PC-3 (cell line): ENCODE results near the gene CRIP3. TPM values are rescaled to one million over a fixed set of nuclear protein-coding genes. Genes with fewer than 3 reads are reported as not detected.

ENCODE experiments used
- ATAC-seq: fragments of 200-7000 bp; cut with Tn5 transposase; 2 replicates; pipeline ENCODE4 v1.9.1; 2020; ENCODE audit warnings: mild to moderate bottlenecking, moderate library complexity
- BruUV-seq: library from RNA; stranded (reverse); fragments of 400-500 nt; replicated peaks from 2 replicates; lab custom pipeline; 2021; lab: Mats Ljungman, UMichigan
- CTCF ChIA-PET: fragments of 300-600 bp; sonication (Branson Sonifier 250); formaldehyde crosslinking; loops from one replicate; lab custom pipeline; 2022; ENCODE audit warnings: antibody characterized with exemption; lab: Charles Lee
- POLR2A ChIA-PET: fragments of 300-600 bp; sonication (Branson Sonifier 250); formaldehyde crosslinking; loops from one replicate; lab custom pipeline; 2022; ENCODE audit warnings: antibody characterized with exemption; ENCODE audit not compliant: unreplicated experiment; lab: Charles Lee
- DNase-seq: peaks from one replicate; pipeline ENCODE4 v3.0.0-alpha.2; 2015
- H2AFZ ChIP-seq: fragments of 300-600 bp; sonication (generic); 2 replicates; pipeline ENCODE4 v1.6.0; 2016; ENCODE audit warnings: antibody characterized with exemption, low read length
- H3F3A ChIP-seq: fragments of 300-600 bp; sonication (generic); one replicate; pipeline ENCODE4 v1.6.0; 2017; ENCODE audit warnings: antibody characterized with exemption, low read length, control low read depth, mild to moderate bottlenecking; ENCODE audit not compliant: unreplicated experiment
- H3K27ac ChIP-seq: fragments of 300-600 bp; sonication (generic); 2 replicates; pipeline ENCODE4 v1.5.1; 2016; ENCODE audit warnings: mild to moderate bottlenecking, low read length
- H3K27me3 ChIP-seq: fragments of 300-600 bp; sonication (generic); 2 replicates; pipeline ENCODE4 v1.6.1; 2016; ENCODE audit warnings: low read length, mixed read lengths
- H3K36me3 ChIP-seq: fragments of 300-600 bp; sonication (generic); 2 replicates; pipeline ENCODE4 v1.6.1; 2016; ENCODE audit warnings: low read depth, mixed run types, low read length, mixed read lengths
- H3K4me1 ChIP-seq: fragments of 300-600 bp; sonication (generic); 2 replicates; pipeline ENCODE4 v1.5.1; 2016; ENCODE audit warnings: low read length; ENCODE audit not compliant: insufficient read depth
- H3K4me2 ChIP-seq: fragments of 300-600 bp; sonication (generic); 2 replicates; pipeline ENCODE4 v1.6.0; 2016; ENCODE audit warnings: low read length
- H3K4me3 ChIP-seq: fragments of 300-600 bp; sonication (generic); 2 replicates; pipeline ENCODE4 v1.5.1; 2016; ENCODE audit warnings: mild to moderate bottlenecking, low read length, mixed read lengths
- H3K79me2 ChIP-seq: fragments of 300-600 bp; sonication (generic); 2 replicates; pipeline ENCODE4 v1.6.1; 2017; ENCODE audit warnings: low read length, mixed read lengths
- H3K9ac ChIP-seq: fragments of 300-600 bp; sonication (generic); 2 replicates; pipeline ENCODE4 v1.6.0; 2016; ENCODE audit warnings: mild to moderate bottlenecking, low read length
- H3K9me2 ChIP-seq: fragments of 300-600 bp; sonication (generic); replicated peaks from 2 replicates; pipeline ENCODE4 v1.6.1; 2016; ENCODE audit warnings: mixed run types, low read length, mixed read lengths
- H3K9me3 ChIP-seq: fragments of 300-600 bp; sonication (generic); 2 replicates; pipeline ENCODE4 v1.6.1; 2016; ENCODE audit warnings: low read length, mixed read lengths
- H4K20me1 ChIP-seq: fragments of 300-600 bp; sonication (generic); 2 replicates; pipeline ENCODE4 v1.6.1; 2016; ENCODE audit warnings: low read length, mixed read lengths
- EZH2 ChIP-seq: fragments of 300-600 bp; sonication (generic); IDR thresholded peaks from one replicate; pipeline ENCODE4 v1.6.1; 2017; ENCODE audit warnings: antibody characterized with exemption, mild to moderate bottlenecking, low read length; ENCODE audit not compliant: unreplicated experiment
- EZH2phosphoT487 ChIP-seq: fragments of 300-600 bp; sonication (generic); IDR thresholded peaks from 2 replicates; pipeline ENCODE4 v1.6.1; 2018; ENCODE audit warnings: mild to moderate bottlenecking, antibody characterized with exemption, low read length, borderline replicate concordance
- intact Hi-C: fragments of 100-400 bp; cut with micrococcal nuclease; formaldehyde crosslinking; loops from 2 replicates; pipeline ENCODE4 v1.9.0; 2023
- total RNA-seq: library from RNA; depleted of rRNA; stranded (reverse); fragments of >200 nt; gene quantifications from 2 replicates; pipeline ENCODE4 v1.2.3, GENCODE V29; 2014
- TF ChIP-seq, protein P1 (sequence below): fragments of 300-600 bp; sonication (generic); conservative IDR thresholded peaks from 2 replicates; pipeline ENCODE4 v1.5.1; 2017; ENCODE audit warnings: antibody characterized with exemption, low read depth, mild to moderate bottlenecking, low read length

CRIP3 gene
- total RNA-seq, 1 experiment from 2014 or later = 0.29 TPM

DNA sequence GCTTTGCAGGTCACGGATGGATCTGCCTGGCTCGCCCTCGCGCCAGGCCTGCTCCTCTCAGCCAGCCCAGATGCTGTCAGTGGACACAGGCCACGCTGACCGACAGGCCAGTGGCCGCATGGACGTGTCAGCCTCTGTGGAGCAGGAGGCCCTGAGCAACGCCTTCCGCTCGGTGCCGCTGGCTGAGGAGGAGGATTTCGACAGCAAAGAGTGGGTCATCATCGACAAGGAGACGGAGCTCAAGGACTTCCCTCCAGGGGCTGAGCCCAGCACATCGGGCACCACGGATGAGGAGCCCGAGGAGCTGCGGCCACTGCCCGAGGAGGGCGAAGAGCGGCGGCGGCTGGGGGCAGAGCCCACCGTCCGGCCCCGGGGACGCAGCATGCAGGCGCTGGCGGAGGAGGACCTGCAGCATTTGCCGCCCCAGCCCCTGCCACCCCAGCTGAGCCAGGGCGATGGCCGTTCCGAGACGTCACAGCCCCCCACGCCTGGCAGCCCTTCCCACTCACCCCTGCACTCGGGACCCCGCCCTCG is 45.8 kb downstream of the CRIP3 start:
- Histone ChIP-seq H2AFZ (no peak overlapping the region), H3K27ac (no peak overlapping the region), H3F3A (no peaks in the 10 kb centered on the region), H4K20me1 (no peaks in the 10 kb centered on the region), H3K27me3 (no peaks in the 10 kb centered on the region), H3K36me3 (no peaks in the 10 kb centered on the region; the same call in 1 of the 2 replicates), H3K79me2 (no peaks in the 10 kb centered on the region), H3K4me2 (no peak overlapping the region), H3K4me1 (no peaks in the 10 kb centered on the region), H3K9me3 (no peaks in the 10 kb centered on the region), H3K4me3 (no peak overlapping the region), H3K9ac (no peak overlapping the region), H3K9me2 (no peaks in the 10 kb centered on the region)
- ChIA-PET POLR2A (no interaction called here), CTCF (interaction anchor here (1.0 kb wide), 1 partner anchor 135 kb away, joined by 3 read pairs; no protein-coding TSS in a partner anchor)
- DNase-seq (no peak), ATAC-seq (no peak)
- no TSS peak for BruUV-seq
- intact Hi-C loops = loop anchor here (1.0 to 5.0 kb wide), 3 partner anchors 71 to 244 kb away; no protein-coding TSS in a partner anchor
- TF ChIP-seq EZH2 (no peak), EZH2phosphoT487 (no peak)
- TF ChIP-seq, protein P1, sequence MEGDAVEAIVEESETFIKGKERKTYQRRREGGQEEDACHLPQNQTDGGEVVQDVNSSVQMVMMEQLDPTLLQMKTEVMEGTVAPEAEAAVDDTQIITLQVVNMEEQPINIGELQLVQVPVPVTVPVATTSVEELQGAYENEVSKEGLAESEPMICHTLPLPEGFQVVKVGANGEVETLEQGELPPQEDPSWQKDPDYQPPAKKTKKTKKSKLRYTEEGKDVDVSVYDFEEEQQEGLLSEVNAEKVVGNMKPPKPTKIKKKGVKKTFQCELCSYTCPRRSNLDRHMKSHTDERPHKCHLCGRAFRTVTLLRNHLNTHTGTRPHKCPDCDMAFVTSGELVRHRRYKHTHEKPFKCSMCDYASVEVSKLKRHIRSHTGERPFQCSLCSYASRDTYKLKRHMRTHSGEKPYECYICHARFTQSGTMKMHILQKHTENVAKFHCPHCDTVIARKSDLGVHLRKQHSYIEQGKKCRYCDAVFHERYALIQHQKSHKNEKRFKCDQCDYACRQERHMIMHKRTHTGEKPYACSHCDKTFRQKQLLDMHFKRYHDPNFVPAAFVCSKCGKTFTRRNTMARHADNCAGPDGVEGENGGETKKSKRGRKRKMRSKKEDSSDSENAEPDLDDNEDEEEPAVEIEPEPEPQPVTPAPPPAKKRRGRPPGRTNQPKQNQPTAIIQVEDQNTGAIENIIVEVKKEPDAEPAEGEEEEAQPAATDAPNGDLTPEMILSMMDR = no peak

DNA sequence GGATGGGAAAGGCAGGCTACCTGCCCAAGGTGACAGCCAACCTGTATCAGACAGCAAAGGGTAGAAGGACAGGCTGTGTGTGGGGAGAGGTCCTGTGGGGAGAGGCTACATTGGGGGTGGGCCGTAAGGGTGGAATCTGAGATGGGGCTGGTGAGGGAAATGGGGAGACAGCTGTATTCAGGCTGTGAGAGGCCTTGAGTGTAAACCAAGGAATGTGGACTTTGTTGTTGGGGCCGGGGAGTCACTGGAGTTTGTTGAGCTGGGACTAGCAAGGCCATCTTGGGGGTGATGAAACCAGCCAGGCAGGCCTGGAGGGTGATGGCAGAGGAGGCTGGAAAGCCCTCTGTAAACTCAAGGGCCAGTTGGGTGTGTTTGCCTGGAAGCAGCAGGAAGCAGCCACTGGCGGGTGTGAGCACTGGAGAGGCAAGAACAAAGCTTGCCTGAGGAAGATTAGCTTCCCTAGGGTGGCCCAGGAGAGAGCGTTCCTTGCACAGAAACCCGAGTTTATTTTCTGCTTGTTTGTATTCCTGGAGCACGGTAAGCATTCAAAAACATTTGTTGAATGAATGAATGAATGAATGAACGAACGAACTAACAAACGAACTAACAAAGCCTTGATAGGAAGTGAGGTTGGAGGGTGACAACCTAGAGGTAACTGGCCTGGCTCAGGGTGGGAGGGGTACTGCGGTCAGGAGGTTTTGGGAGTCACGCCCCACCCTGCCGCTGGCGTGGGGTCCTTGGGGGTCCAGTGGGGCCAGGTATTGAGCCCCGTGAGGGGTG is 46.4 kb downstream of the CRIP3 start:
- no peak overlapping the region for H3K4me3 ChIP-seq
- no peak overlapping the region for H3K4me2 ChIP-seq
- no peak overlapping the region for H3K9ac ChIP-seq
- no peaks in the 10 kb centered on the region for H3K79me2 ChIP-seq
- ChIA-PET CTCF (no interaction called here), POLR2A (no interaction called here)
- ATAC-seq (no peak), DNase-seq (no peak)
- H3F3A ChIP-seq = no peaks in the 10 kb centered on the region
- H3K9me3 ChIP-seq = no peaks in the 10 kb centered on the region
- H3K9me2 ChIP-seq = no peaks in the 10 kb centered on the region
- H3K27ac ChIP-seq = no peak overlapping the region
- H2AFZ ChIP-seq = no peak overlapping the region
- intact Hi-C loops = loop anchor here (5.0 kb wide), 1 partner anchor 245 kb away; no protein-coding TSS in a partner anchor
- H3K36me3 ChIP-seq = no peaks in the 10 kb centered on the region; the same call in 1 of the 2 replicates
- H3K4me1 ChIP-seq = no peaks in the 10 kb centered on the region
- no TSS peak for BruUV-seq
- no peaks in the 10 kb centered on the region for H3K27me3 ChIP-seq
- TF ChIP-seq EZH2 = no peak
- TF ChIP-seq, protein P1 = no peak
- no peak for TF ChIP-seq EZH2phosphoT487
- no peaks in the 10 kb centered on the region for H4K20me1 ChIP-seq
